Skeletal muscle tissue (tissue), 4 donors: ENCODE measurements around the gene CLEC19A. TPM values are rescaled to one million over a fixed set of nuclear protein-coding genes. Genes with fewer than 3 reads are reported as not detected.

ENCODE experiments used
- H3K27ac ChIP-seq: one replicate; pipeline ENCODE4 v1.7.0; 2013; ENCODE audit warnings: mild to moderate bottlenecking, low read depth, low read length, inconsistent platforms
- H3K27me3 ChIP-seq, 3 donors: one replicate each; pipeline ENCODE4 v1.7.0; 2013; ENCODE audit warnings: low read length in 3 of 3; ENCODE audit not compliant: control insufficient read depth in 3 of 3, insufficient read depth in 3 of 3
- H3K36me3 ChIP-seq, 3 donors: one replicate each; pipeline ENCODE4 v1.7.0; 2013; ENCODE audit warnings: low read length in 3 of 3; ENCODE audit not compliant: control insufficient read depth in 3 of 3, insufficient read depth in 3 of 3
- H3K4me1 ChIP-seq, 3 donors: one replicate each; pipeline ENCODE4 v1.7.0; 2013; ENCODE audit warnings: low read length in 3 of 3, mild to moderate bottlenecking in 3 of 3; ENCODE audit not compliant: control insufficient read depth in 3 of 3, insufficient read depth in 3 of 3
- H3K4me3 ChIP-seq, 3 donors: one replicate each; pipeline ENCODE4 v1.7.0; 2013; ENCODE audit warnings: low read length in 3 of 3
- H3K9ac ChIP-seq, 3 donors: one replicate each; pipeline ENCODE4 v1.7.0; 2013; ENCODE audit warnings: low read length in 3 of 3, mild to moderate bottlenecking in 3 of 3, moderate library complexity in 2 of 3, low read depth in 1 of 3
- H3K9me3 ChIP-seq, 3 donors: one replicate each; pipeline ENCODE4 v1.7.0; 2013; ENCODE audit warnings: low read length in 3 of 3; ENCODE audit not compliant: control insufficient read depth in 3 of 3
- total RNA-seq: library from RNA; depleted of rRNA; stranded (reverse); fragments of >200 nt; gene quantifications from one replicate; pipeline ENCODE4 v1.2.3, GENCODE V29; 2014
- donor health status: Osteomylitis.

The CLEC19A gene
- total RNA-seq, 1 donor from 2014 or later = not detected

DNA sequence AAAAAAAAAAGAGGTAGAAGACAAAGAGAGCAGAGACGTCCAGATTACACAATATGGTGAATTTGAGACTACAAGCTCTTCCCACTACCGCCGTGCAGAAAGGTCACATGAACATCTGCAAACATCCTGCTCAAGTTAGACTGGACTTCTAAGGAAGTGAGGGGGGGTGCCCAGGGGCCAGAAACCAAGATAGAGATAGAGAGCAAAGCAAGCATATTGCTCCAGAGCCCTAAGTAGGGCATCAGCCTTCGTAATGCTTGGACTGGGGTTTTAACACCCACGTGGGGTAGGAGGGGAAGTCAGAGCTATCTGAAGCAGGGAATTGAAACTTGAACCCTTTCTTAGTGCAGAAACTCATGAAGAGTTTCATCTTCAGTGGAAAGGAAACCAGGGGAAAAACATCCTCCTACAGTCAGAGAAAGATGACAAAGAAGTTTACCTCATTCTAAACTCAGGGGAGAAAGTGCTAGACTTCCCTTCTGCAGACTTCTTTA, 8.7 kb downstream of the CLEC19A start:
- Histone ChIP-seq H3K9me3 (no peaks in the 10 kb centered on the region), H3K4me3 (no peak overlapping the region), H3K27ac (no peak overlapping the region), H3K27me3 (peaks cover 0 to 7% (median 0%) of the 10 kb centered on the region in 3 donors), H3K36me3 (no peaks in the 10 kb centered on the region), H3K9ac (no peak overlapping the region), H3K4me1 (no peaks in the 10 kb centered on the region)

DNA sequence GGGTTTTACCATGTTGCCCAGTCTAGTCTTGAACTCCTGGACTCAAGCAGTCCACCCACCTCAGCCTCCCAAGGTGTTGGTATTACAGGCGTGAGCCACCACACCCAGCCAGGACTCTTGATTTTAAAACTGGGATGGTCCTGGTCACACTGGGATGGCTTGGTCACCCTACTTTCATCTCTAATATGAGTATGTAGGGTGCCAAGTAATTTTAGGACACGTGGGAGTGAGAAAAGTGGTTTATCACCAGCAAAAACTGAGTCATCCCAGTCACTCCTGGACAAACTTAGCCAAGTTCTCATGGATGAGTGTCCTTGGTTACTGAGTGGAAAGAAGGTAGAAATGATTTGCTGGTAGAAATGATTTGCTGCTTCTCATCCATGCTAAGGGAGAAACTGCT, 9.9 kb downstream of the CLEC19A start:
- Histone ChIP-seq H3K27me3 (peaks cover 0 to 7% (median 0%) of the 10 kb centered on the region in 3 donors), H3K9ac (no peak overlapping the region), H3K36me3 (no peaks in the 10 kb centered on the region), H3K27ac (no peak overlapping the region), H3K9me3 (no peaks in the 10 kb centered on the region), H3K4me3 (no peak overlapping the region), H3K4me1 (no peaks in the 10 kb centered on the region)

DNA sequence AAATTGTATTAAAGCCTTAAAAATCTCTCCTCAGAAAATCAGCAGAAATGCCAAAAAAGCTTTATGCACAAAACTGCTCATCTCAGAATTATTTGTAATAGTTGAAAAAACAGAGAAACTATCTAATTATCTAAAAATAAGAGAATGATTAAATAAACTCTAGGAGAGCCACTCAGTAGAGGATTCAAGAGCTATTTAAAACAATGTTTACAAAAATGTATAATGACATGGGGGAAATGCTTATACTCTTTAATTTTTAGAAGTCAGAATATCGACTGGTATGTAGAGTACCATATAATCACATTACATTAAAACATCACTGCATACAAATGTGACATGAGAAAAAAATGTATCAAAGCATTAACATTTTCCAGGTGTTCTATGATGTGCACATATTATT, 11.9 kb downstream of the CLEC19A start:
- Histone ChIP-seq H3K27me3 (peaks cover 0 to 3% (median 0%) of the 10 kb centered on the region in 3 donors), H3K27ac (no peak overlapping the region), H3K36me3 (no peaks in the 10 kb centered on the region), H3K4me1 (no peaks in the 10 kb centered on the region), H3K9ac (no peak overlapping the region), H3K4me3 (no peak overlapping the region), H3K9me3 (no peaks in the 10 kb centered on the region)

DNA sequence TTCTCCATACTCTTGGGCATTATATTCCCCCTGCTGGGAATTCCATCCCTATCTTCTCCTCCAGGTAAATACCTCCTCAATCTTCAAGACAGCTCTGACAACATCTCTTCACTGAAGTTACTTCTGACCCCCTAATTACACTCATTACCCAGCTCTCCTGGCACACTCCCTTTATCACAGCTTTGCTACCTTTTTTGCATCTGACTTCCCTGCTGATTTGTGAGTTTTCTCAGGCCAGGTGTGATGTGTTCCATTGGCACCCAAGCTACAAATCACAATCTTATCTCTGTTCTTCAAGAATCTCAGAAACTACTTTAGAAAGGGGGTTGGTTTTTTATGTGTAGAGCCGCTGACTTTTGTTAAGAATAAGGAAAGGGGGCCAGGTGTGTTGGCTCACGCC, 14.0 kb downstream of the CLEC19A start:
- Histone ChIP-seq H3K9ac (no peak overlapping the region), H3K27ac (no peak overlapping the region), H3K36me3 (no peaks in the 10 kb centered on the region), H3K9me3 (no peaks in the 10 kb centered on the region), H3K4me3 (no peak overlapping the region), H3K4me1 (no peaks in the 10 kb centered on the region), H3K27me3 (peaks cover 0 to 3% (median 0%) of the 10 kb centered on the region in 3 donors)

DNA sequence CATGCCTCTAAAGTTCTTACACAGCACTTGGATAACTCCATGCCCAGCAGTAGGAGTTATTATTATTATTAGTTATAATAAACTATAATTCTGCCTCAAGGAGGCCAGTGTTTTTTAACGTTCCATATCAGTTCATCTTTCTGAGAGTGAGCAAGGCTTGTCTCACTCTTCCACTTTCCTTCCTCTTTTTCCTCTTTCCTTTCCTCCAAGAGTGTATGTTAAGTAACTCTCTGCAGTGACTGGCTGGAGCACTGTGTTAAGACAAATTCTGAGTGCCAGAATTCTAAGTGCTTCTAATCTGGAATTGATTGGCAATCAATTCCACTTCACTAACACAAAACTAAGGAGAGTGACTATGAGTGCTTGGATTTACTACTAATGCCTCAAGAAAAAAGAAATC, 16.4 kb downstream of the CLEC19A start:
- H3K27ac ChIP-seq = no peak overlapping the region
- no peaks in the 10 kb centered on the region for H3K4me1 ChIP-seq
- no peak overlapping the region for H3K9ac ChIP-seq
- no peaks in the 10 kb centered on the region for H3K9me3 ChIP-seq
- no peak overlapping the region for H3K4me3 ChIP-seq
- no peaks in the 10 kb centered on the region for H3K27me3 ChIP-seq
- no peaks in the 10 kb centered on the region for H3K36me3 ChIP-seq

- no peak overlapping the region for H3K27ac ChIP-seq
- no peaks in the 10 kb centered on the region for H3K36me3 ChIP-seq
- no peaks in the 10 kb centered on the region for H3K4me1 ChIP-seq
- H3K9me3 ChIP-seq = no peaks in the 10 kb centered on the region
- H3K4me3 ChIP-seq = no peak overlapping the region
- no peaks in the 10 kb centered on the region for H3K27me3 ChIP-seq
- no peak overlapping the region for H3K9ac ChIP-seq
Measured at GRCh38 chr16:19304750-19305149, 19.2 kb downstream of the CLEC19A start.

DNA sequence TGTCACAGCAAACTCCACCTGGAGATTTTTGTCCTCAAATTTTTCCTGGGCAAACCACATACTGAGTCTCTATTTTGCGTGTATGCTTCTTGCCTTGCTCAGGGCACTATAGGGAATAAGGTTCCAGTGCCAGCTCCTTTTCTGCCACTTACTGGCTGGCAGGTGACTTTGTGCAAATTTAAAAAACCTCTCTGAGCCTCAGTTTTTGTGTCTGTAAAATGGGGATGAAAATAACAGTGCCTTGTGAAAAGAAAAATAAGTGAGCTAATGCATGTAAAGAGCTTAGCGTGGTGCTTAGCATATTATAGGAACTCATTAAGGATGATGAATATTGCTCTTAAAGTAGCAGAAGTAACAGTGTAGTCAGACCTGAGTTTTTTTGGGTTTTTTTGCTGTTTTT, 19.9 kb downstream of the CLEC19A start:
- H3K4me1 ChIP-seq = no peaks in the 10 kb centered on the region

DNA sequence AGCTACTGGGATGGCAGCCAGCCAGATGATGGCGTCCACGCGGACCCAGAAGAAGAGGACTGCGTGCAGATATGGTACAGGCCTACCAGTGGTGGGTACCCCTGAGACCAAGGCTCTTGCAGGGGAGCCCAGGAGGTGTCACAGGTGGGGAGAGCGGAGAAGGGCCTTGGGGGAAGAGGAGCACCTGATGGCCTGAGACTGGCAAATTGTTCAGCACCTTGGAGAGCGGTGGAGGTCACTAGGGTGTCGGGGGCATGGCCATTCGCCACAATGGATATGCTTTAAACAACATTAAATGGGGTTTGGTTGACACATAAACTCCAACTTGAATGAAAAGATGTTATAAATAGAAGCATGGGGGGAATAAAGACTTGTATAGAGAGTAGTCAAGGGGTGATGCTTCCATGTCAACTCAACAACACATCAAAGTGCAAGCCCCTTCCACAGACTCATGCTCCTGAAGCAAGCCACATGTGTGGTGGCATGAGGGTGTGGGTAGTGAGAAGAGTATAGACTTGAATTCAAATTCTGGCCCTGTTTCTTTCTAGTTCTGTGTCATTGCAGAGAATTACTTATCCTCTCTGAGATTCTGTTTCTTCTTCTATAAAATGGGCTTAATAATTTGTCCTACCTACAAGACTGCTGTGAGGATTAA, 22.2 kb downstream of the CLEC19A start:
- Histone ChIP-seq H3K4me3 (no peak overlapping the region), H3K36me3 (no peaks in the 10 kb centered on the region), H3K9ac (no peak overlapping the region), H3K27ac (no peak overlapping the region), H3K27me3 (no peaks in the 10 kb centered on the region), H3K9me3 (no peaks in the 10 kb centered on the region), H3K4me1 (no peaks in the 10 kb centered on the region)

More for the DNA sequence above, 19.9 kb downstream of the CLEC19A start:
- no peak overlapping the region for H3K4me3 ChIP-seq
- H3K36me3 ChIP-seq = no peaks in the 10 kb centered on the region
- no peak overlapping the region for H3K9ac ChIP-seq
- no peak overlapping the region for H3K27ac ChIP-seq
- no peaks in the 10 kb centered on the region for H3K9me3 ChIP-seq
- no peaks in the 10 kb centered on the region for H3K27me3 ChIP-seq

DNA sequence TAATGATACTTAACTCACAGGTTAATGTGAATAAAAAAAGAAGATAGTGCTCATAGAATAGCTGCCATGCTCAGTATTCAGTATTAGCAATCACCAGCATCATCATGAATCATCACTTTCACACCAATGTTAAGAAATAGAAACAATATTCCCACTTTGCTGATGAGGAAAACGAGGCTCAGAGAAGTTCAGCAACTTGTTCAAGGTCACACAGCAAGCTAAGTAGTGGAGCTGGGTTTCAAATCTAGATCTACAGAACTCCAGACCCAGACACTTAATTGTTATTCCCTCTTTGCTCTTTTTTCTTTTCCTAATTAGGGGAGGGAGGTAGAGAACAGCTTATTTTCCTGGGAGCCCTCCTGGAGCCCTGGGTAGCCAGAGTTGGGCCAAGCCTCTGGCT, 22.9 kb downstream of the CLEC19A start:
- H3K27ac ChIP-seq = no peak overlapping the region
- H3K27me3 ChIP-seq = no peaks in the 10 kb centered on the region
- no peaks in the 10 kb centered on the region for H3K9me3 ChIP-seq
- no peak overlapping the region for H3K4me3 ChIP-seq
- H3K4me1 ChIP-seq = no peaks in the 10 kb centered on the region
- no peaks in the 10 kb centered on the region for H3K36me3 ChIP-seq
- no peak overlapping the region for H3K9ac ChIP-seq

DNA sequence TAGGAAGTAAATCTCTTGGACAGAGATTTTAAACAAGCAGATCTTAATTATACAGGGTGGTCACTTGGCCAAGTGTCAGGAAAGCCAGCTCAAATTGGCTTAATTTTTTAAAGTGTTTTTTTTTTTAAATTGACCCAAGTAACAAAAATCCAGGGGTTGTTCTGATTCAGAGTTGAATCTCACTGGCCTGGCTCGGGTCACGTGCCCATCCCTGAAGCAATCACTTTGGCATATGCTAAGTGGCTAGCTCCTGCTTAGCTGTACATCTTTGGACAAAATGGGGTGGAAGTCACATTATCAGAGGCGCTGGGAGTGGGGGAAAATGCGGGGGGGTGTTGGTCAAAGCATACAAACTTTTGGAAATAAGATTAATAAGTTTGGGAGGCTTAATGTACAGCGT, 23.6 kb downstream of the CLEC19A start:
- H3K9me3 ChIP-seq = no peaks in the 10 kb centered on the region
- H3K36me3 ChIP-seq = no peaks in the 10 kb centered on the region
- H3K27ac ChIP-seq = no peak overlapping the region
- no peaks in the 10 kb centered on the region for H3K4me1 ChIP-seq
- H3K4me3 ChIP-seq = no peak overlapping the region
- no peak overlapping the region for H3K9ac ChIP-seq
- H3K27me3 ChIP-seq = no peaks in the 10 kb centered on the region
